COLO668 (cell line): ENCODE results near the gene RHOJ.
"Not testable (repeated sequence)": the region's sequence is repeated elsewhere in the genome, so short reads cannot be mapped to it uniquely, and the experiment has no call there.

Experiments used
- DNase-seq: peaks from one replicate; lab custom pipeline; 2025; ENCODE audit not compliant: unreplicated experiment; lab: John Stamatoyannopoulos, UW

RHOJ gene

GRCh38 chr14:63204407-63205043, at the start of gene RHOJ:
Gene RHOJ (plus strand): TSS chr14:63204443. CDS start chr14:63204870, 427 bp downstream.
- DNase-seq = no peak

- no peak for DNase-seq
These were observed 48.6 kb upstream of the RHOJ start for GRCh38 chr14:63155511-63156185.

- no peak for DNase-seq
These were observed 47.0 kb upstream of the RHOJ start for GRCh38 chr14:63157195-63157594.

GRCh38 chr14:63163306-63163705, 40.9 kb upstream of the RHOJ start:
- DNase-seq = no peak

GRCh38 chr14:63164108-63164683, 40.0 kb upstream of the RHOJ start:
- no peak for DNase-seq

- not testable (repeated sequence) for DNase-seq
These were observed 39.0 kb upstream of the RHOJ start for GRCh38 chr14:63165267-63165666.

- no peak for DNase-seq
These were observed 37.2 kb upstream of the RHOJ start for GRCh38 chr14:63167044-63167443.

GRCh38 chr14:63174760-63175191, 29.5 kb upstream of the RHOJ start:
- peak; percentile 15 for DNase-seq

- DNase-seq = no peak
These were observed 28.7 kb upstream of the RHOJ start for GRCh38 chr14:63175531-63175930.

- DNase-seq = no peak
These were observed 25.3 kb upstream of the RHOJ start for GRCh38 chr14:63178912-63179311.

- DNase-seq = no peak
These were observed 24.9 kb upstream of the RHOJ start for GRCh38 chr14:63179383-63179782.

- DNase-seq = no peak
These were observed 24.2 kb upstream of the RHOJ start for GRCh38 chr14:63180011-63180410.

- no peak for DNase-seq
These were observed 21.3 kb upstream of the RHOJ start for GRCh38 chr14:63182968-63183367.

- no peak for DNase-seq
These were observed 17.8 kb upstream of the RHOJ start for GRCh38 chr14:63186453-63186852.

GRCh38 chr14:63191211-63191610, 13.0 kb upstream of the RHOJ start:
- no peak for DNase-seq

- DNase-seq = no peak
These were observed 12.2 kb upstream of the RHOJ start for GRCh38 chr14:63192085-63192484.

GRCh38 chr14:63193236-63193635, 11.0 kb upstream of the RHOJ start:
- no peak for DNase-seq

GRCh38 chr14:63200035-63200740, 4.1 kb upstream of the RHOJ start:
- no peak for DNase-seq

- no peak for DNase-seq
These were observed 3.5 kb upstream of the RHOJ start for GRCh38 chr14:63200767-63201166.

- no peak for DNase-seq
These were observed 1.2 kb upstream of the RHOJ start for GRCh38 chr14:63203015-63203414.

- no peak for DNase-seq
These were observed 431 bp upstream of the RHOJ start for GRCh38 chr14:63203618-63204406.
